IPS-15b (cell line): ENCODE data around the gene USP2.

ENCODE experiments used
- H3K27me3 ChIP-seq: one replicate; pipeline ENCODE4 v1.6.1; 2013; ENCODE audit warnings: low read length; ENCODE audit not compliant: control insufficient read depth, insufficient read depth
- H3K36me3 ChIP-seq: one replicate; pipeline ENCODE4 v1.6.1; 2013; ENCODE audit warnings: low read length; ENCODE audit not compliant: control insufficient read depth, insufficient read depth
- H3K4me1 ChIP-seq: one replicate; pipeline ENCODE4 v1.6.1; 2013; ENCODE audit warnings: mild to moderate bottlenecking, low read length; ENCODE audit not compliant: control insufficient read depth, insufficient read depth
- H3K4me3 ChIP-seq: one replicate; pipeline ENCODE4 v1.5.1; 2013; ENCODE audit warnings: low read depth, low read length
- H3K9ac ChIP-seq: one replicate; pipeline ENCODE4 v1.6.1; 2013; ENCODE audit warnings: low read depth, mild to moderate bottlenecking, low read length
- H3K9me3 ChIP-seq: one replicate; pipeline ENCODE4 v1.6.1; 2013; ENCODE audit warnings: mild to moderate bottlenecking, low read length; ENCODE audit not compliant: control insufficient read depth, insufficient read depth

The USP2 gene

GRCh38 chr11:119419834-119420492, 38.5 kb upstream of the USP2 start:
- peaks cover 25% of the 10 kb centered on the region for H3K36me3 ChIP-seq
- H3K27me3 ChIP-seq, result peaks cover 4% of the 10 kb centered on the region
- no peak overlapping the region for H3K4me3 ChIP-seq
- H3K9ac ChIP-seq, result no peak overlapping the region
- peaks cover 19% of the 10 kb centered on the region for H3K4me1 ChIP-seq
- no peaks in the 10 kb centered on the region for H3K9me3 ChIP-seq

GRCh38 chr11:119419246-119419645, 37.8 kb upstream of the USP2 start:
- peaks cover 25% of the 10 kb centered on the region for H3K36me3 ChIP-seq
- H3K9ac ChIP-seq, result no peak overlapping the region
- no peak overlapping the region for H3K4me3 ChIP-seq
- H3K4me1 ChIP-seq, result peaks cover 18% of the 10 kb centered on the region
- peaks cover under 1% of the 10 kb centered on the region for H3K27me3 ChIP-seq
- H3K9me3 ChIP-seq, result no peaks in the 10 kb centered on the region

- no peaks in the 10 kb centered on the region for H3K27me3 ChIP-seq
- no peak overlapping the region for H3K9ac ChIP-seq
- no peaks in the 10 kb centered on the region for H3K9me3 ChIP-seq
- no peak overlapping the region for H3K4me3 ChIP-seq
- H3K4me1 ChIP-seq, result peaks cover 18% of the 10 kb centered on the region
- H3K36me3 ChIP-seq, result peaks cover 25% of the 10 kb centered on the region
Observed at GRCh38 chr11:119418759-119419158, 37.3 kb upstream of the USP2 start.

GRCh38 chr11:119417726-119418540, 36.4 kb upstream of the USP2 start:
- no peak overlapping the region for H3K4me3 ChIP-seq
- peaks cover 25% of the 10 kb centered on the region for H3K36me3 ChIP-seq
- no peak overlapping the region for H3K9ac ChIP-seq
- H3K9me3 ChIP-seq, result no peaks in the 10 kb centered on the region
- no peaks in the 10 kb centered on the region for H3K27me3 ChIP-seq
- peaks cover 18% of the 10 kb centered on the region for H3K4me1 ChIP-seq

- Histone ChIP-seq H3K9ac (no peak overlapping the region), H3K4me1 (peaks cover 18% of the 10 kb centered on the region)
Observed at GRCh38 chr11:119416606-119417580, 35.4 kb upstream of the USP2 start.

GRCh38 chr11:119415966-119416365, 34.5 kb upstream of the USP2 start:
- Histone ChIP-seq H3K4me3 (no peak overlapping the region), H3K27me3 (no peaks in the 10 kb centered on the region), H3K4me1 (peaks cover 12% of the 10 kb centered on the region), H3K9ac (no peak overlapping the region), H3K9me3 (no peaks in the 10 kb centered on the region), H3K36me3 (peaks cover 25% of the 10 kb centered on the region)

More at GRCh38 chr11:119416606-119417580, 35.4 kb upstream of the USP2 start:
- Histone ChIP-seq H3K9me3 (no peaks in the 10 kb centered on the region), H3K36me3 (peaks cover 25% of the 10 kb centered on the region), H3K4me3 (no peak overlapping the region), H3K27me3 (no peaks in the 10 kb centered on the region)

- Histone ChIP-seq H3K27me3 (no peaks in the 10 kb centered on the region), H3K9ac (no peak overlapping the region), H3K36me3 (peaks cover 25% of the 10 kb centered on the region), H3K9me3 (no peaks in the 10 kb centered on the region), H3K4me3 (no peak overlapping the region), H3K4me1 (peaks cover 7% of the 10 kb centered on the region)
Observed at GRCh38 chr11:119415517-119415916, 34.0 kb upstream of the USP2 start.

- Histone ChIP-seq H3K4me1 (peaks cover 7% of the 10 kb centered on the region), H3K27me3 (no peaks in the 10 kb centered on the region), H3K9me3 (no peaks in the 10 kb centered on the region), H3K9ac (no peak overlapping the region), H3K36me3 (peaks cover 19% of the 10 kb centered on the region), H3K4me3 (no peak overlapping the region)
Observed at GRCh38 chr11:119414734-119415133, 33.2 kb upstream of the USP2 start.

- Histone ChIP-seq H3K27me3 (no peaks in the 10 kb centered on the region), H3K4me1 (peaks cover 7% of the 10 kb centered on the region), H3K9me3 (no peaks in the 10 kb centered on the region), H3K36me3 (peaks cover 15% of the 10 kb centered on the region), H3K9ac (no peak overlapping the region), H3K4me3 (no peak overlapping the region)
Observed at GRCh38 chr11:119414321-119414720, 32.8 kb upstream of the USP2 start.

GRCh38 chr11:119412072-119412471, 30.6 kb upstream of the USP2 start:
- Histone ChIP-seq H3K27me3 (no peaks in the 10 kb centered on the region), H3K4me1 (peaks cover 4% of the 10 kb centered on the region), H3K4me3 (no peak overlapping the region), H3K9me3 (no peaks in the 10 kb centered on the region), H3K9ac (no peak overlapping the region), H3K36me3 (no peaks in the 10 kb centered on the region)

- Histone ChIP-seq H3K27me3 (no peaks in the 10 kb centered on the region), H3K36me3 (no peaks in the 10 kb centered on the region), H3K9ac (no peak overlapping the region), H3K4me3 (no peak overlapping the region), H3K9me3 (no peaks in the 10 kb centered on the region), H3K4me1 (peaks cover 2% of the 10 kb centered on the region)
Observed at GRCh38 chr11:119410501-119410900, 29.0 kb upstream of the USP2 start.
